Upper lobe of right lung (tissue), 1 donor: ENCODE measurements around the gene TPCN2. TPM values are rescaled to one million over a fixed set of nuclear protein-coding genes. Genes with fewer than 3 reads are reported as not detected.
A peak's percentile ranks its signal among the peaks of the same experiment; 100 is the strongest.

ENCODE experiments used
- ATAC-seq: fragments of 200-7000 bp; cut with Tn5 transposase; one replicate; pipeline ENCODE4 v1.9.1; 2020; ENCODE audit warnings: mild to moderate bottlenecking, moderate library complexity
- DNase-seq: peaks from one replicate; pipeline ENCODE4 v3.0.0-alpha.2; 2020
- H3K27ac ChIP-seq: fragments of 200-600 bp; one replicate; pipeline ENCODE4 v1.8.0; 2022
- H3K27me3 ChIP-seq: fragments of 200-600 bp; one replicate; pipeline ENCODE4 v1.8.0; 2022; ENCODE audit warnings: mild to moderate bottlenecking
- H3K36me3 ChIP-seq: fragments of 200-600 bp; one replicate; pipeline ENCODE4 v1.8.0; 2022
- H3K4me1 ChIP-seq: fragments of 200-600 bp; one replicate; pipeline ENCODE4 v1.8.0; 2022
- H3K4me3 ChIP-seq: fragments of 200-600 bp; one replicate; pipeline ENCODE4 v1.8.0; 2022; ENCODE audit warnings: mild to moderate bottlenecking
- H3K9me3 ChIP-seq: fragments of 200-600 bp; one replicate; pipeline ENCODE4 v1.8.0; 2022
- intact Hi-C: fragments of 100-400 bp; cut with DNase I; formaldehyde crosslinking; loops from one replicate; pipeline ENCODE4 v1.11.0; 2022
- total RNA-seq: library from RNA; stranded (reverse); fragmentation: NEBNext Ultra II Directional; extraction: Animal tissue kit (Norgen Biotek cat#: 25700); gene quantifications from one replicate; pipeline ENCODE4 v1.2.1, GENCODE V29; 2021
- TF ChIP-seq, protein P1 (sequence below): fragments of 200-600 bp; IDR thresholded peaks from one replicate; pipeline ENCODE4 v1.8.0; 2022; ENCODE audit warnings: antibody characterized with exemption
- donor health status: DM: no; HTN: yes; CAD: no; lungs with severe emphysema.

Gene TPCN2
- total RNA-seq, 1 donor from 2014 or later = 16.6 TPM

- intact Hi-C loops = no loop called here
- H3K4me3 ChIP-seq = no peak overlapping the region
- H3K27me3 ChIP-seq = no peaks in the 10 kb centered on the region
- DNase-seq (peak; percentile 52), ATAC-seq (no peak)
- TF ChIP-seq, protein P1, sequence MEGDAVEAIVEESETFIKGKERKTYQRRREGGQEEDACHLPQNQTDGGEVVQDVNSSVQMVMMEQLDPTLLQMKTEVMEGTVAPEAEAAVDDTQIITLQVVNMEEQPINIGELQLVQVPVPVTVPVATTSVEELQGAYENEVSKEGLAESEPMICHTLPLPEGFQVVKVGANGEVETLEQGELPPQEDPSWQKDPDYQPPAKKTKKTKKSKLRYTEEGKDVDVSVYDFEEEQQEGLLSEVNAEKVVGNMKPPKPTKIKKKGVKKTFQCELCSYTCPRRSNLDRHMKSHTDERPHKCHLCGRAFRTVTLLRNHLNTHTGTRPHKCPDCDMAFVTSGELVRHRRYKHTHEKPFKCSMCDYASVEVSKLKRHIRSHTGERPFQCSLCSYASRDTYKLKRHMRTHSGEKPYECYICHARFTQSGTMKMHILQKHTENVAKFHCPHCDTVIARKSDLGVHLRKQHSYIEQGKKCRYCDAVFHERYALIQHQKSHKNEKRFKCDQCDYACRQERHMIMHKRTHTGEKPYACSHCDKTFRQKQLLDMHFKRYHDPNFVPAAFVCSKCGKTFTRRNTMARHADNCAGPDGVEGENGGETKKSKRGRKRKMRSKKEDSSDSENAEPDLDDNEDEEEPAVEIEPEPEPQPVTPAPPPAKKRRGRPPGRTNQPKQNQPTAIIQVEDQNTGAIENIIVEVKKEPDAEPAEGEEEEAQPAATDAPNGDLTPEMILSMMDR = no peak
- peaks cover 21% of the 10 kb centered on the region for H3K4me1 ChIP-seq
- H3K27ac ChIP-seq = no peak overlapping the region
- peaks cover 4% of the 10 kb centered on the region for H3K36me3 ChIP-seq
- no peaks in the 10 kb centered on the region for H3K9me3 ChIP-seq
These were observed 44.1 kb upstream of the TPCN2 start for GRCh38 chr11:69004411-69005182.

GRCh38 chr11:69005183-69005630 lies 43.5 kb upstream of the TPCN2 start:
- H3K36me3 ChIP-seq = peaks cover 4% of the 10 kb centered on the region
- H3K27me3 ChIP-seq = no peaks in the 10 kb centered on the region
- intact Hi-C loops = no loop called here
- ATAC-seq (no peak), DNase-seq (no peak)
- peaks cover 25% of the 10 kb centered on the region for H3K4me1 ChIP-seq
- no peaks in the 10 kb centered on the region for H3K9me3 ChIP-seq
- H3K27ac ChIP-seq = no peak overlapping the region
- TF ChIP-seq, protein P1 = no peak
- H3K4me3 ChIP-seq = no peak overlapping the region

DNA sequence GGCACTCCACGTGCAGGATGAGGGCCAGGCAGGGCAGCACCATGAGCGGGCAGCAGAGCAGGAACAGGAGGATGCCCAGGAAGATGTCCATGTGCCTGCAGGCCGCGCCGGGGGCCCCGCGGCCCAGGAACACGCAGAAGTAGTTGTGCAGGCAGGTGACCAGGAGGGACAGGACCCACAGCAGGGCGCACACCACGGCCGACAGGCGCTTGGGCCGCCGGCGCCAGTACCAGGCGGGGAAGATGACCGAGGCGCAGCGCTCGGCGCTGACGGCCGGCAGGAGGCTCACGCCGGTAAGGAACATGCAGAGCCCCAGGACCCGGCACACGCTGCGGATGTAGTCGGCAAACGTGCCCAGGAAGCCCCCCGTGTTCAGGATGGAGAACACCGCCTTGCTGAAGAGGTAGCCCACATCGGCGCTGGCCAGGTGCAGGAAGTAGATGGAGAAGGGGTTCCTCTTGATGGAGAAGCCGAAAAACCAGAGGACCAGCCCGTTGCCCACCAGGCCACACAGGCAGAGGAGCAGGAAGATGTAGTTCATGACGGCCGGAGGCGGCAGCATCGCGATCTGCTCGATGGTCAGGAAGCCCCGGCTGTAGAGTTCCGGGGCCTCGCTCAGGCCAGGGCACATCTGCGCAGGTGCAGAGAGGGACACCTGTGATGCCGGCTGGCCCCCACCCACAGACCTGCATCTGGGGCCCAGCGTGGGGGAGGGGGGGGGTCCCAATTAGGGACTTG lies 42.9 kb upstream of the TPCN2 start:
- Histone ChIP-seq H3K27me3 (peaks cover 3% of the 10 kb centered on the region), H3K9me3 (no peaks in the 10 kb centered on the region), H3K4me3 (no peak overlapping the region), H3K36me3 (peaks cover 4% of the 10 kb centered on the region), H3K27ac (no peak overlapping the region), H3K4me1 (peaks cover 26% of the 10 kb centered on the region)
- DNase-seq = peak; percentile 61
- no peak for ATAC-seq
- TF ChIP-seq, protein P1 = no peak
- intact Hi-C loops = no loop called here

- ATAC-seq (no peak), DNase-seq (no peak)
- Histone ChIP-seq H3K4me3 (no peak overlapping the region), H3K27me3 (peaks cover 13% of the 10 kb centered on the region), H3K36me3 (peaks cover 4% of the 10 kb centered on the region), H3K9me3 (no peaks in the 10 kb centered on the region), H3K27ac (no peak overlapping the region), H3K4me1 (peaks cover 26% of the 10 kb centered on the region)
- TF ChIP-seq, protein P1 = no peak
- intact Hi-C loops = no loop called here
These were observed 41.9 kb upstream of the TPCN2 start for GRCh38 chr11:69006816-69007215.

GRCh38 chr11:69007975-69008381 lies 40.8 kb upstream of the TPCN2 start:
- intact Hi-C loops = no loop called here
- DNase-seq (peak; percentile 56), ATAC-seq (no peak)
- Histone ChIP-seq H3K4me1 (peaks cover 26% of the 10 kb centered on the region), H3K27ac (peak overlapping the region; percentile 55), H3K4me3 (no peak overlapping the region), H3K9me3 (no peaks in the 10 kb centered on the region), H3K36me3 (peaks cover 4% of the 10 kb centered on the region), H3K27me3 (peaks cover 24% of the 10 kb centered on the region)
- TF ChIP-seq, protein P1 = no peak
